GM21619 (cell line): Measurements from ENCODE around the gene BCKDK.
A peak's percentile ranks its signal among the peaks of the same experiment; 100 is the strongest.
"Not testable (repeated sequence)": the region's sequence is repeated elsewhere in the genome, so short reads cannot be mapped to it uniquely, and the experiment has no call there.

Source experiments
- ATAC-seq: cut with Tn5 transposase; IDR thresholded peaks from one replicate; pipeline ENCODE4 v1.9.1; 2021; ENCODE audit not compliant: unreplicated experiment

BCKDK gene

DNA sequence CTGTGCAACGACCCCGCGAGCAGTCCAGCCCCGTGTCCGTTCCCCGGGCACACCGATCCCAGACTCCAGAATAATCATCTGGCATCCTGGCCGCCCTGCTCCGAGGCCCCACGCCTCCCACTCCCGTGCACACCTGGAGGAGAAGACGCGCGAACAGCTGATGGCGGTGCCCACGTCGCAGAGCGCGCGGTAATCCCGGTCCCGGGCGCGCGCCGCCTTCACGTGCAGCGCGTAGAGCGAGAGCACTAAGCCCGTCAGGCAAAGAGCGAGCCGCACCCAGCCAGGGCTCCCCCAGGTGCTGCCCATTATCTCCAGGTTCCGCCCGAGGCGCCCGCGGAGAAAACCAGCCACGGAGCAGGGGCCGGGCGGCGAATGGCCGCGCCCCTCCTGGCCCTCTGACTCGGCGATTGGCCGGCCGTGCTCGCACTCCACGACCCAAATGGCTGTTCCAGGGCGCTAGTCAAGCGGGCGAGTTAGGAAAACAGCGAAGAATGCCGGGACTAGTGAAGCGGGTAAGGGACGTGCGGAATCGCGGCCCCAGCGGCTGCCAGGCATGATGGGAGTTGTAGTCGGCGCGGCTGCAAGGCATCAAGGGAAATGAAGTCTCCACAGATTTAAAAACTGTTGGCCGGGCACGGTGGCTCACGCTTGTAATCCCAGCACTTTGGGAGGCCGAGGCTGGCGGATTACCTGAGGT lies 13.6 kb upstream of the BCKDK start, which contains the start of gene VKORC1:
Gene VKORC1, minus strand, starts transcription at position 374 of the 697 bp plus-strand sequence. Its CDS starts 68 bp downstream, at position 306.
- ATAC-seq = peak; percentile 79

DNA sequence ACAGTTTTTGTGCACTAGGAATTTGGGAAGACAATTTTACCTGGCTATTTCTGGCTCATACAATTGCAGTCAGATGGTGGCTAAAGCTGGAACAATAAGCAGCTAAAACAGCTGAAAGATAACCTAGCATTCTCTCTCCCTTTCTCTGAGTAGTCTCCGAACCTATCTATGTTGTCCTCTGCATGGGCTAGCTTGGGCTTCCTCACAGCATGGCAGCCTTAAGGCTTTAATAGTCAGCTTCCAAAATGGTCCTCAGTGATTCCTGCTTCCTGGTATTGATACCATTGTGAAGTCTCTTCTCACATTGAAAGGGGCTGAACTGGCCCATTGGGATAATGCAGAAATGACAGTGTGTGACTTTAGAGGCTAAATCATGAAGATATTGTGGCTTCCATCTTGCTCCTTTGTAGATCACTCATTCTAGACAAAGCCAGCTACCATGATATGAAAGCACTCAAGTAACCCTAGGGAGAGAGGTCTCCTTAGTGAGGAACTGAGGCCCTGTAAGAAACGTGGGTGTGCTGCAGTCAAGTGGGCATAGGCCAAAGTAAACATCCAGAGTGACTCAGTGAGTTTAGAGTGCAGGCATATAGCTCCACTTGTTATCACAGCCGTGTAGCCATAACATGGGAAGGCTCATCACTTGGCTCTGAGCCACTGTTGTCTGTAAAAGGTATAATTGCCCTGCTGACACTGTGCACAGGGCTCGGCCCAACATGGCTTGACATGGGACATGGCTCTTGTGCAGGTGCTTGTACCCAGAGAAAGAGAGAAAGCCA lies 8.1 kb upstream of the BCKDK start:
- no peak for ATAC-seq

DNA sequence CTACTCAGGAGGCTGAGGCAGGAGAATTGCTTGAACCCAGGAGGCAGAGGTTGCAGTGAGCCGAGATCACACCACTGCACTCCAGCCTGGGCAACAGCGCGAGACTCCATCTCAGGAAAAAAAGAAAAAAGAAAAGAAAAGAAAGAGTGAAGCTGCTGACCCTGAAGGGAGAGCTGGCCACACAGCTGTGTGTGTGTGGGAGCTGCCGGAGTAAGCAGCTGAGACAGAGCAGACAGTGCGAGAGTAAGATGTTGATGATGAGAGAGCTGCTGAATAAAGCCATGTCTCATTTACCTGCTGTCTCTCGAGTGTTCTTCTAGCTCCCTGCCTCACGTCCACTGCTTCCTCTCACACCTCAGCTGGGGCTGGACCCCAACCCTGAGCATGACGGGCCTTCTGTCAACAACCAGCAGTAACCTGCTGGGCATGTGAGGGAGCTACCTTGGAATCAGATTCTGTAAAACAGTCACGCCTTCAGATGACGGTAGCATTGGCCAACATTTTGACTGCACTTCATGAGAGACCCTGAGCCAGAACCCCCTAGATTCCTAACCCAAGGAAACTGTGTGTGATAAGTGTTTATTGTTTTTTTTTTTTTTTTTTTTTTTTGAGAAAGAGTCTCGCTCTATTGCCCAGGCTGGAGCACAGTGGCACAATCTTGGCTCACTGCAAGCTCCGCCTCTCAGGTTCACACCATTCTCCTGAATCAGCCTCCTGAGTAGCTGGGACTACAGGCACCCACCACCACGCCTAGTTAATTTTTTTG lies 7.1 kb upstream of the BCKDK start:
- ATAC-seq = not testable (repeated sequence)

DNA sequence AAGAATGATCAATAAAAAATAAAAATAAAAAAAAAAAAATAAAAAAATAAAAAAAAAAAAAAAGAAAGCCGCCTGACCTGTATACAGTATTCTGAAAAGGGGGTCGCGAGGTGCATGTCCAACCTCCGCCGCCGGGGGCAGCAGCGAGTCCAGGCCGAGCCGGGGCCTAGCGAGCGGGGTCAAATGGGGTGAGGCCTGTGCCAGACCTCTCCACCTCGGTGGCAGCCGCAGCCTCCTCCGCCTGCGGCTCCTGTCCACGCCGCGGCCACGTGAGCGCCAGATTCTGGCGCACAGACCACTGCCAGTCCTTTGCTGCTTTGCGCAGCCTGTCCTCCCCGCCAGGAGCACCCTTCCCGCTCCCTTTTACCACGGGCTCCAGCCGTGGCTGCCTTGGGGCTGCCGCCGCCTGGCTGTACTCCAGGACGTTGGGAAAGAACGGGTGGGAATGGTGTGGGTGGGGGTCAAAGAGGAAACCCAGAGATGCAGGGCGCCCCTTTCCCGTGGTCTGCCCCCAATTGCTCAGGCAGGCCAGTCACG lies 2.4 kb upstream of the BCKDK start:
- no peak for ATAC-seq

DNA sequence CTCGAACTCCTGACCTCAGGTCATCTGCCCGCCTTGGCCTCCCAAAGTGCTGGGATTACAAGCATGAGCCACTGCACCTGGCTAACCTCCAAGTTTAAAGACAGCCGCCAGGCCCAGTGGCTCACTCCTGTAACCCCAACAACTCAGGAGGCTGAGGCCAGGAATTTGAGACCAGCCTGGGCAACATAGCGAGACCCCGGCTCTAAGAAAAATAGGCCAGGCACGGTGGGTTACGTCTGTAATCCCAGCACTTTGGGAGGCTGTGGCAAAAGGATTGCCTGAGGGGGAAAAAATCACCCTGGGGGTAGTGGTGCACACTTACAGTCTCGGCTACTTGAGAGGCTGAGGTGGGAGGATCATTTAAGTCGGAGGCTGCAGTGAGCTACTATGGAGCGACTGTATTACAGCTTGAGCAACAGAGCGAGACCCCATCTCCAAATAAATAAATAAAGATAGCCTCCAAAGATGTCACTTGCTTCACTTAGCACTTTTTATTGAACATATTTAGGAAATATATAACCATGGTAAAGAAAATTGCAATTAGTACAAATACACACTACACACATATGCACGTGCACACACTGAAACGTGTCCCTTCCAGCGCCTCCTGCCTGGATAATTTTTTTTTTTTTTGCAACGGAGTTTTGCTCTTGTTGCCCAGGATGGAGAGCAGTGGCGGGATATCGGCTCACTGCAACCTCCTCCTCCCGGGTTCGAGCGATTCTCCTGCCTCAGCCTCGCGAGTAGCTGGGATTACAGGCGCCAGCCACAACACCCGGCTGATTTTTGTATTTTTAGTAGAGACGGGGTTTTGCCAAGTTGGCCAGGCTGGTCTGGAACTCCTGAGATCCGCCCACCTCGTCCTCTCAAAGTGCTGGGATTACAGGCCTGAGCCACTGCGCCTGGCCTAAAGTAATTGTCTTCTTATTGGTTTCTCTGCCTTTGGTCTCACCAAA lies 1.4 kb upstream of the BCKDK start:
- no peak for ATAC-seq

DNA sequence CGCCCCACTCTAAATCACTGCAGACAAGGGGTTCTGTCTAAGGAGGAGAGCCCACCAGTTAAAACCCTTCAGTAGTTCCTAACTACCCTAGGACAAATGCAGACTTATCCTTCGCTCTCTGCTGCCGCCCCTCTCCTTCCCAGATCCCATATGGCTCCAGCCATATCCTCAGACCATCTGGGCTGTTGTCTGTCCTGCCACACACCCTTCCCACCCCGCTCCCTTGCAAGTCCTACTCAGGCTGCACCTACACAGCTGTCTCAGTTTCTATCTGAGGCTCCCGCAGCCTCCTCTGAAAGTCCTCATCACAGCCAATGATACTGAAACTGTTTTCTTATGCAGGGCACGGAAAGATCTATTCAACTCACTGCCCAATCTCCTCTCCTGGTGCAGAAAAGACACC lies 720 bp upstream of the BCKDK start:
- ATAC-seq = peak; percentile 58

DNA sequence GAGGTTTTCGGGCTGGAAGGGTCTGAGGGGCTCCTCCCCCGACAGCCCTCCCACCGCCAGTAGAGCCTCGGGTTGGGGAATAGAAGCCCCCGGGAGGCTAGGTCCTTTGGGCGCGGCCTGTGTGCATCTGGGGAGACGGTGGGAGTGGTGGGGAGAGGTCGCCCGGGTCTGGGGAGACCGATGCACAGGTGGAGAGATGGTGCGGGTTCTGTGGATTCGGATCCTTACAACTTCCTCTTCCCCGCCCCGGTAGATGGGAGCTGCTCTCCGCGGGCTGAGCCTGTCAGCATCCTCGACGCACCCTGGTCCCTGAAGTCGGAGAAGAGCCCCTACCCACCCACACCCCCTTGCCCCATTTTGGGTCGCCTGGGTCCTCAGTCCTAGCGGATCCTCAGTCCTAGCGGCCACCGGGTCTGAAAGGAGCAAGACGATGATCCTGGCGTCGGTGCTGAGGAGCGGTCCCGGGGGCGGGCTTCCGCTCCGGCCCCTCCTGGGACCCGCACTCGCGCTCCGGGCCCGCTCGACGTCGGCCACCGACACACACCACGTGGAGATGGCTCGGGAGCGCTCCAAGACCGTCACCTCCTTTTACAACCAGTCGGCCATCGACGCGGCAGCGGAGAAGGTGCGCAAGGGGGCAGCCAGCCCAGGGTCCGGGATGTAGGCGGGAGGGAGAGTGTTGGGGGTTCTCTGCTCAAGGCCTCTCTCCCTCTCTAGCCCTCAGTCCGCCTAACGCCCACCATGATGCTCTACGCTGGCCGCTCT lies 790 bp downstream of the BCKDK start:
- ATAC-seq = no peak

DNA sequence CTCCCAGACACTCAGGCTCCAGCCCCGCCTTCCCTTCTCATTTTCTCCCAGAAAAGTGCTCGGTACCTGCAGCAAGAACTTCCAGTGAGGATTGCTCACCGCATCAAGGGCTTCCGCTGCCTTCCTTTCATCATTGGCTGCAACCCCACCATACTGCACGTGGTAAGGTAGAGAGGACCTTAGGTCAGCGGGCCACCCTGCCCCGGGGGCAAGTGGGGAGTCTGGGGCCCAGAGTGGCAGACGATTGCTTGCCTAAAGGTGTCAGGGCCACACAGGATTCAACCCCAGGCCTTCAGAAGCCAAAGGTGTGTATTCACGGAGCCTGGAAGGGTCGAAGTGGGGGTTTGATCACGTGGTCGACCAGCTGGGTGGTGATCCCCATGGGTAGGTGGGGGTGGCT lies 1.4 kb downstream of the BCKDK start:
- ATAC-seq = no peak

DNA sequence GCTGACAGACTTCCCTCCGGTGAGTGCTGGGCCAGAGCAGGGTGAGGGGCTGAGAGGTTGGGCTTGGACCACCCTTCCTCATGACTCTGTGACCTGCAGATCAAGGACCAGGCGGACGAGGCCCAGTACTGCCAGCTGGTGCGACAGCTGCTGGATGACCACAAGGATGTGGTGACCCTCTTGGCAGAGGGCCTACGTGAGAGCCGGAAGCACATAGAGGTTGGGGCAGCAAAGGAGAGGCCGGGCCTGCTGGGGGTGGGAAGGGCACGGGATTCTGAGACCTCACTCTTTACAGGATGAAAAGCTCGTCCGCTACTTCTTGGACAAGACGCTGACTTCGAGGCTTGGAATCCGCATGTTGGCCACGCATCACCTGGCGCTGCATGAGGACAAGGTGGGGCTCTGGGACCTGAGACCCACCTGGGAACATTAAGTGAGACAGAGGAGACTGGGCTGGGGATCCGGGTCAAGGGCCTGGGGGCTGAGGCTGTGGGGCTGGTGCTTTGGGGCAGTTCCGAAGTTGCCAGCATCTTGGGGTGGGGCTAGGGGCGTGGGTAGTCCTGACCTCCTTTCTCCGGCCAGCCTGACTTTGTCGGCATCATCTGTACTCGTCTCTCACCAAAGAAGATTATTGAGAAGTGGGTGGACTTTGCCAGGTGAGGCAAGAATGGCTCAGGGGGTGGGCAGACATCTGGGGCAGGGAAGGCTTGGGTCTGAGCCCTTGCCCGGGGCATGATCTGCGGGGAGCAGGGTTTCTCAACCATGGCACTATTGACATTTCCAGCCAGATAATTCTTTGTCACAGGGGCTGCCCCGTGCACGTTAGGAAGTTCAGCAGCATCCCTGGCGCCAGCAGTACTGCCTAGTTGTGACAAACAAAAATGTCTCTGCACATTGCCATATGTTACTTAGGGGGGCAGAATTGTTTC lies 2.2 kb downstream of the BCKDK start:
- no peak for ATAC-seq

DNA sequence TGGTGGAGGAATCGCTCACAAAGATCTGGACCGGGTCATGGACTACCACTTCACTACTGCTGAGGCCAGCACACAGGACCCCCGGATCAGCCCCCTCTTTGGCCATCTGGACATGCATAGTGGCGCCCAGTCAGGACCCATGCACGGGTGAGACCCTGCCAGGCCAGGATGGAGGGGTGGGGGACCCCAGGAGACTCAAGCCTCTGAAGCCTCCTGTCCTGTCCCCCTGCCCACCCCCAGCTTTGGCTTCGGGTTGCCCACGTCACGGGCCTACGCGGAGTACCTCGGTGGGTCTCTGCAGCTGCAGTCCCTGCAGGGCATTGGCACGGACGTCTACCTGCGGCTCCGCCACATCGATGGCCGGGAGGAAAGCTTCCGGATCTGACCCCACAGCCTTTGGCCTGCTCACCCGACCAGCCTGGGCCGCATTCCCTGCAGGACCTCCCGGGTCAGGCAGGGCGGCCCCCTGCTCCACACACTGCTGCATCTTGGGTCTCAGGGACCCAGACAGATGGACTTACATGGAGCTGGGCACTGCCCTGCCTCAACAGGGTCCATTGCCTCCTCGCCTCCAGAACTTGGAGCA lies 3.8 kb downstream of the BCKDK start:
- ATAC-seq = no peak

DNA sequence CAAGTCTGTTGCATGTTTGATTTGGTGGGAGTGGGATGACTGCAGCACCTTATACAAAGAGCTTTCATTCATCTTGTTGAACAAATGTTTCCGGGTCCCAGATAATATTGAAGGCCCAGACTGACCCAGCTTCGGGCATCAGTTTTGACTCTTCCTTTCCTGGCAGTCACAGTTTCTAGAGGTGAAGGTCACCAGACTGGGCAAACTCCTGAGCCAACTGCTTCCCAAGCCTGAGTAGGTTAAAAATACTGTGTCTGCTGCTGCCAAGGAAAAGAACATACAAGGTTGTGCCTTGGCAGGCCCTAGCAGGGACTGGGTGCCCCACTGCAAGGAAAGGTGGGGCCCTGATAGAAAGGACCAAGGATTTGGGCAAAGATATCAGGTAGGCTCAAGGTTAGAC lies 4.5 kb downstream of the BCKDK start:
- no peak for ATAC-seq

DNA sequence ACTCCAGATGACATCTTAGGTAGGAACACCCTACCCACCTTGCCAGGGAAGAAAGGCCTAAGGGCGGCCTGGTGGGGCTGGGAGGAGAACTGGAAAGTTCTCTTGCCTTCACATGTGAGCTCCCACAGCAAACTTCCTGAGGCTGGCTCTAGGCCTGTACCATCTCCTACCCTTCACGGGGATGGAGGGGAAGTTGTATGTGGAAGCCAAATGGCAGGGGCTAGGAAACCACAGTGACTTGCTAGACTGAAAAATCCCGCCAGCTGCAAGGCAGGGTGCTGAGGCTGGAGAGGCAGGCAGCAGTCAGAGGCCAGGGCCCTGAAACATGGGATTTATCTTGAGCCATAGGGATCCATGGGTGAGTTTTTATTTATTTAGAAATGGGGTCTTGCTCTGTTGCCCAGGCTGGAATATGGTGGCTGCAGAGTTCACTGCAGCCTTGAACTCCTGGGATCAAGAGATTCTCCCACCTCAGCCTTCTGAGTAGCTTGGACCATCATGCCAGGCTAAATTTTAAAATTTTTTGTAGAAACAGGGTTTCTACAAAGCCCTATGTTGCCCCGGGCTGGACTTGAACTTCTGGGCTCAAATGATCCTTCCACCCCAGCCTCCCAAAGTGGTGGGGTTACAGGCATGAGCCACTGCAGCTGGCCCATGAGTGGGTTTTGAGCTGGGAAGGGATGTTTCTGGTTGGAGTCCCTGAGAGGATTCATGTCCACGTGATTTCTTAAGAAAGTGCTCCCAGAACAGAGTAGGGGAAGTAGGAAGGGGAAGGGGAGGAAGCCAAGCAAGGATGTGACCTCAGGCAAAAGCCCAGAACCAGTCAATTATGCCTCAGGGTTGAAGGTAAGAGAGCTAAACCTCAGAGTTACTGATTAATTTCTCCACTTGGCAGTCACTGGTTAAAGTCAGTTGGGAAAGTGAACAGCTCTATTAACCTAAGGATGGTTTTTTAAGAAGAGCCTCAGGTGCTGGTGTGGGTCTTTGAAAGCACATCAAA lies 5.2 kb downstream of the BCKDK start:
- no peak for ATAC-seq

DNA sequence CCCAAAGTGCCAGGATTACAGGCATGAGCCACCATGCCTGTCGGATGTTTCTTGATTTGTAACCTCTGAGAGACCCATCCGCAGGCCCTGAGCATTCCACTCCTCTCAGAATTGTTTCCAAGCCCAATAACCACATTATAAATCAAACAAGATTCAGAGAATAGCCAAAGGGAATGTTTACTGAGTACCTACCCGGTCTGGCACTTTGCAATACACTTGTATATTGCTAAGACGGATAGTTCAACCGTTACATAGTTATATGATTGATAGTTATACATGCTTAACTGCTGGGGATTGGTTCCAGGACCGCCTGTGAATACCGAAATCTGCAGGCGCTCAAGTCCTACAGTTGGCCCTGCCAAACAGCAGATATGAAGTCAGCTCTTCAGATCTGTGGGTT lies 6.3 kb downstream of the BCKDK start:
- ATAC-seq = no peak

DNA sequence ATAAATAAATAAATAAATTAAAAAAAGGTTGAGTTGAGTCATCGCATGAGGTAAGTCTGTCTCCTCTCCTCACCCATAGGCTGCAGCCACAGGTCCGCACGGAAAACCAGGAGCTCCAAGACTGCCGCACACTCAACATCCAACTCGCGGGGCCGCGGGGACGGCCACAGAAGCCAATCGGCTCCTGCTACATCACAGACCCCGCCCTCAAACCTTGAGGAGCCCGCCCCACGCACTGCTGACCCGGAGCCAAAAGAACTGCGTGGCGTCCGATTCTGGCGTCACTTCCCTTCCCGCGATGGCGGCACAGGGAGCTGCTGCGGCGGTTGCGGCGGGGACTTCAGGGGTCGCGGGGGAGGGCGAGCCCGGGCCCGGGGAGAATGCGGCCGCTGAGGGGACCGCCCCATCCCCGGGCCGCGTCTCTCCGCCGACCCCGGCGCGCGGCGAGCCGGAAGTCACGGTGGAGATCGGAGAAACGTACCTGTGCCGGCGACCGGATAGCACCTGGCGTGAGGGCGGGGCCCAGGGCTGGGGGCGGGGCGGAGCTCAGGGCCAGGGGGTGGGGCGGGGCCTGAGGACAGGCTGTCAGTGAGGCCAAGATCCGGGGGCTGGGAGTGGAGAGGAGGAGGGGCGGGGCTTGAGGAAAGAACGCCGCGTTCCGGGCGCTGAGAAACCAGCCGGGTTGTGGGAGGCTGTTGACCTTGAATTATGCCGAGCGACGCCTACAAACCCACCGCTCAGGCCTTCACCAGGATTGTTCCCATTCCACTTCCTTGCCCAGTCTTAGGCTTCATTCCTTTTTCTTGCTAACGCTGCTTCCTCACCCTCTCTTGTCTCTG lies 9.4 kb downstream of the BCKDK start, which contains the start of gene KAT8:
Gene KAT8, plus strand, starts transcription at position 281 of the 839 bp plus-strand sequence. Its CDS starts 18 bp downstream, at position 299.
- ATAC-seq = peak; percentile 88

DNA sequence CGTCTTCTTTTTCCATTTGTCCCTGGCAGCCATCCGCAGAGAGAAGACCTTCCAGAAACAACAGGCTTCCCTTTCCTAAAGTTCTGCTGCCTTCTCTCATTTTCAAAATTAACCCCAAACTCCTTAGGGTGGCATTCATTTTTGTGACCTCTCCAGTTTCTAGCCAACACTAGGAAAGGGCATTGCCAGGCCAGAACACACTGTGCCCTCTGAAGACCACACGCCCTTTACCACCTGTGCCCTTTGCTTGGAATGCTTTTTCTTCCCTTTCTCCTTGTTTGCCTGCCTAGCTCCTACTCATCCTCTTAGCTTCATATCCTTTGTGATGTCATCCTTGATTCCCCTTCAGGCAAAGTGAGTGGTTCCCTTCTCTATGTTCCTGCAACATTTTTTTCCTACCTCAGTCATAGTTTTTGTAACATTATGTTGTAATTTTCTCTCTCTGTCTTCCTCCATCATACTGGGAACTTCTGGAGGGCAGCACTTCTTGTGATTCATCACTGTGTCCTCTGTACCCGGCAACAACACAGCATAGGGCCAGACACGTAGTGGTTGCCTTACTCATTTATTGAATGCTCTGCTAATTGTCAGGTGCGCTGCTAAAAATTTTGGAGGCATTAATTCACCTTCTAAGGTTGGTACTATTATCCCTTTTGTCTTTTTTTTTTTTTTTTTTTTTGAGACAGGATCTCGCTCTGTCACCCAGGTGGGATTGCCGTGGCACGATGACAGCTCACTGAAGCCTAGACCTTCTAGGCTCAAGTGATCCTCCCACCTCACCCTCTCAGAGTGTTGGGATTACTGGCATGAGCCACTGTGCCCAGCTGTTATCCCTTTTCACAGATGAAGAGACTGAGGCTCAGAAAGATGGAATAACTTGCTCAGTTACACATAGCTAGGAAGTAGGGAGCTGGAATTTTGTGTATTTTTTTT lies 10.3 kb downstream of the BCKDK start:
- ATAC-seq = no peak
